ACC112 (cell line): Measurements from ENCODE around the gene KCNRG.
A peak's percentile ranks its signal among the peaks of the same experiment; 100 is the strongest.
"Not testable (repeated sequence)": the region's sequence is repeated elsewhere in the genome, so short reads cannot be mapped to it uniquely, and the experiment has no call there.

Experiments
- H2AFZ ChIP-seq: fragments of 200-600 bp; sonication (generic); one replicate; pipeline ENCODE4 v1.6.0; 2017; ENCODE audit warnings: antibody characterized with exemption, low read length; ENCODE audit not compliant: unreplicated experiment
- H3K27ac ChIP-seq: fragments of 200-600 bp; sonication (generic); 2 replicates; pipeline ENCODE4 v1.5.1; 2014; ENCODE audit warnings: low read depth, mild to moderate bottlenecking, antibody characterized with exemption, low read length, moderate library complexity
- H3K27me3 ChIP-seq: fragments of 200-600 bp; sonication (generic); 2 replicates; pipeline ENCODE4 v1.6.1; 2014; ENCODE audit warnings: mild to moderate bottlenecking, antibody characterized with exemption, low read length, moderate library complexity, mixed read lengths; ENCODE audit not compliant: insufficient read depth
- H3K36me3 ChIP-seq: fragments of 200-600 bp; sonication (generic); 2 replicates; pipeline ENCODE4 v1.6.1; 2016; ENCODE audit warnings: mild to moderate bottlenecking, antibody characterized with exemption, low read length, moderate library complexity, mixed read lengths; ENCODE audit not compliant: insufficient read depth
- H3K4me1 ChIP-seq: fragments of 200-600 bp; sonication (generic); one replicate; pipeline ENCODE4 v1.6.1; 2016; ENCODE audit warnings: low read length, mixed read lengths; ENCODE audit not compliant: insufficient read depth, unreplicated experiment, control insufficient read depth
- H3K4me3 ChIP-seq: fragments of 200-600 bp; sonication (generic); 2 replicates; pipeline ENCODE4 v1.5.1; 2014; ENCODE audit warnings: mild to moderate bottlenecking, low read depth, low read length
- H3K79me2 ChIP-seq: fragments of 200-600 bp; sonication (generic); one replicate; pipeline ENCODE4 v1.6.0; 2016; ENCODE audit warnings: low read length; ENCODE audit not compliant: control insufficient read depth, unreplicated experiment, insufficient read depth

The KCNRG gene

DNA sequence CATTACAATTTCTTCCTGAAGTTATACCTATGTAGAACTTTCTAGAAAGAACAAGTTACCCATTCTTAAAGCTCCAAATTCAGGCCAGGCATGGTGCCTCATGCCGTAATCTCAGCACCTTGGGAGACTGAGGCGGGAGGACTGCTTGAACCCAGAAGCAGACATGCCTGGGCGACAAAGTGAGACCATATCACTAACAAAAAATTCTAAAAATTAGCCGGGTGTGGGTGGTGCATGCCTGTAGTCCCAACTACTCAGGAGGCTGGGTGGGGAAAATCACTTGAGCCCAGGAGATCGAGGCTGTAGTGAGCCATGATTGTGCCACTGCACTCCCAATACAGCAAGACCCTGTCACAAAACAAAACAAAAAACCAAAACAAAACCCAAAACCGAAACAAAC is 23.0 kb downstream of the KCNRG start:
- H3K36me3 ChIP-seq: no peaks in the 10 kb centered on the region; the same call in 1 of the 2 replicates
- no peak overlapping the region for H3K27ac ChIP-seq
- H3K4me3 ChIP-seq: no peak overlapping the region
- no peak overlapping the region for H2AFZ ChIP-seq
- no peaks in the 10 kb centered on the region for H3K27me3 ChIP-seq
- H3K79me2 ChIP-seq: no peaks in the 10 kb centered on the region
- no peaks in the 10 kb centered on the region for H3K4me1 ChIP-seq

DNA sequence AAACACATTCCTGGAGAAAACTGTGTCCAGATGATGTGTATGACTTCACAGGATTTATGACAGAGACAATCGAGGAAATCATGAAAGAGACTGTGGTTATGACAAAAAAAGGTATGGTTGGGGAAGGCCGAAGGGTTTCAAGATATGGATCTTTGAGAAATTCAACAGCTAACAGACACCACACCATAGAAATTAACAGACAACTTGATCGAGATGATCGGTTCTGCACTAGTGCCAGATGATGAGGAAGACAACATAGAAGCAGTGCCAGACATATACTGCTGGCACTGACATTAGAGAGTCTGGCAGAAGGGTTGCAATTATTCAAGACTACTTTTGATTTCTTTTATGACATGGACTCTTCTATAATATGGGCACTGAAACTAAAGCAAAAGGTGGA is 37.2 kb downstream of the KCNRG start:
- H3K27me3 ChIP-seq: no peaks in the 10 kb centered on the region
- H3K27ac ChIP-seq: no peak overlapping the region
- H3K4me3 ChIP-seq: no peak overlapping the region
- peaks cover 43% of the 10 kb centered on the region for H3K79me2 ChIP-seq
- H3K4me1 ChIP-seq: no peaks in the 10 kb centered on the region
- H3K36me3 ChIP-seq: peaks cover 10% of the 10 kb centered on the region
- H2AFZ ChIP-seq: no peak overlapping the region

DNA sequence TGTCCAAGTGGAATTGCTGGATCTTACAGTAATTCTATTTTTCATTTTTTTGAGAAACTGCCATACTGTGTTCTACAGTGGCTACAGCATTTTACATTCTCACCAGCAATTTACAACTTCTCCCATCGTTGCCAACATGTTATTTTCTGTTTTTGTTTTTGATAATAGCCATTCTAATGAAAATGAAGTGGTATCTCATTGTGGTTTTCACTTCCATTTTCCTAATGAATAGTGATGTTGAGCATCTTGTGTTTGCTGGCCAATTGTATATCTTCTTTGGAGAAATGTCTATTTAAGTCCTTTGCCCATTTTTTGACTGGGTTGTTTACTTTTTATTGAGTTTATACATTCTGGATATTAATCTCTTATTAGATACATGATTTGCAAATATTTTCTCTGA is 38.6 kb downstream of the KCNRG start:
- Histone ChIP-seq H3K79me2 (peaks cover 54% of the 10 kb centered on the region), H2AFZ (no peak overlapping the region), H3K27me3 (no peaks in the 10 kb centered on the region), H3K4me1 (no peaks in the 10 kb centered on the region), H3K4me3 (no peak overlapping the region), H3K36me3 (peaks cover 13% of the 10 kb centered on the region), H3K27ac (no peak overlapping the region)

DNA sequence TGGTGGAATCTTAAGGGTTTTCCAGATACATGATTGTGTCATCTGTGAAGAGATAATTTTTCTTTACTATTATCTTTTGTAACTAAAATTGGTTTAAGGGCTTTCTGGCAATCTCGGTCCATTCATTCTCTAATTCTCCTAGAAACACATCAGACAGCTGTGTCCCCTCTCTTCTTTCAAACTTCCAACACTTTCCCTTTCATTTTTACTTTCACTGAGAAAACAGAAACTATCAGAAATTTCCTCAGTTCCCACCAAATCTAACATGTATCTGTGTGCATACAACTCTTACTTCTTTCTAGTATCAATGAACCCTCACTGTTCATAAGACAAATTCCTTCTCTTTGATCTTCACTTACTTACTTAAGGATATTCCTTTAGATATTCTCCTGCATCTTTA is 40.2 kb downstream of the KCNRG start:
- Histone ChIP-seq H2AFZ (no peak overlapping the region), H3K4me3 (0 out of 2 replicates have a peak overlapping the region, but pooled peaks have one; percentile 26), H3K79me2 (peaks cover 60% of the 10 kb centered on the region), H3K27ac (no peak overlapping the region), H3K27me3 (no peaks in the 10 kb centered on the region), H3K36me3 (peaks cover 18% of the 10 kb centered on the region), H3K4me1 (no peaks in the 10 kb centered on the region)

DNA sequence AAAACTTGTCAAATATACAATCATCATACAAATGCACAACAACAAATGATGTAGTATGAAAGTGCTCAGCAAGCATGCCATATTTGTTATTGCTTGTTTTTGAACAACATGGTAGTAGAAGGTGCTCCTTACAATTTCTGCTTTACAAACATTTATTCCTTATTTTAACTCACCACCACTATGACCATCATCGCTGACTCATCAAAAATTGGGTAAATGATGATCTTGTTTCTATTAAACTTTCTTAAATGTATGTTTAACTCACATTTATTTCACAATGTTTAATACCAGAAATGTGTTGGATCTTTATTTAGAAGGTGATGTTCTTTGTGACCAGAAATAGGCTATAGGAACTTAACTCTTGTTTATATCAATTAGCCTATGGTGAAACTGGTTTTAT is 45.5 kb downstream of the KCNRG start:
- Histone ChIP-seq H3K27me3 (no peaks in the 10 kb centered on the region), H3K4me3 (no peak overlapping the region), H3K27ac (no peak overlapping the region), H3K79me2 (peaks cover 51% of the 10 kb centered on the region), H3K36me3 (peaks cover 15% of the 10 kb centered on the region), H2AFZ (no peak overlapping the region), H3K4me1 (no peaks in the 10 kb centered on the region)

DNA sequence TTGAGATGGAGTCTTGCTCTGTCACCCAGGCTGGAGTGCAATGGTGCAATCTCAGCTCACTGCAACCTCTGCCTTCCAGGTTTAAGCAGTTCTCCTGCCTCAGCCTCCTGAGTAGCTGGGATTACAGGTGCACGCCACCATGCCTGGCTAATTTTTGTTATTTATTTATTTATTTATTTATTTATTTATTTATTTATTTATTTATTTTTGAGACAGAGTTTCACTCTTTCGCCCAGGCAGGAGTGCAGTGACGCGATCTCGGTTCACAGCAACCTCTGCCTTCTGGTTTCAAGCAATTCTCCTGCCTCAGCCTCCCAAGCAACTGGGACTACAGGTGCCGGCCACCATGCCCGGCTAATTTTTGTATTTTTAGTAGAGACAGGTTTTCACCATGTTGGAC is 47.1 kb downstream of the KCNRG start:
- peaks cover 27% of the 10 kb centered on the region for H3K36me3 ChIP-seq
- H3K27me3 ChIP-seq, H3K4me1 ChIP-seq, H3K27ac ChIP-seq, H2AFZ ChIP-seq, H3K4me3 ChIP-seq: not testable (repeated sequence)
- H3K79me2 ChIP-seq: peaks cover 59% of the 10 kb centered on the region

DNA sequence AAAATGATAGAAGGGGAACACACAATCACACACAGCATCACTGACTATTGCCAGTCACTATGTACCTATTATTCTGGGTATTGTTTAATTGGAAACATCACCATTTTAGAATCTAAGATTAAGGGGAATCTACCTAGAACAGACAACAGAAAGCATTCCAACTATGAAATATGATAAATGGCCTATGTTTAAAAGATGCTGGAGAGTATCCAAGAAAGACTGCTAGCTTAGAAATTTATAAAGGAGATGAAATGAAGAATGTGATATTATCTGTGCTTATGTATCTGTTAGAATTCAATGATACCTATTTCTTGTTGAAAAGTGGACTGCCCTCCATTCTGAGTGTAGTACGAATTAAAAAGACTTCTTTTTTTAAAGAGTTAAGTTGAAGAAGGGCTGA is 50.5 kb downstream of the KCNRG start:
- no peaks in the 10 kb centered on the region for H3K27me3 ChIP-seq
- no peak overlapping the region for H2AFZ ChIP-seq
- H3K27ac ChIP-seq: no peak overlapping the region
- H3K4me1 ChIP-seq: peaks cover 19% of the 10 kb centered on the region
- peaks cover 66% of the 10 kb centered on the region for H3K79me2 ChIP-seq
- peaks cover 27% of the 10 kb centered on the region for H3K36me3 ChIP-seq
- no peak overlapping the region for H3K4me3 ChIP-seq

DNA sequence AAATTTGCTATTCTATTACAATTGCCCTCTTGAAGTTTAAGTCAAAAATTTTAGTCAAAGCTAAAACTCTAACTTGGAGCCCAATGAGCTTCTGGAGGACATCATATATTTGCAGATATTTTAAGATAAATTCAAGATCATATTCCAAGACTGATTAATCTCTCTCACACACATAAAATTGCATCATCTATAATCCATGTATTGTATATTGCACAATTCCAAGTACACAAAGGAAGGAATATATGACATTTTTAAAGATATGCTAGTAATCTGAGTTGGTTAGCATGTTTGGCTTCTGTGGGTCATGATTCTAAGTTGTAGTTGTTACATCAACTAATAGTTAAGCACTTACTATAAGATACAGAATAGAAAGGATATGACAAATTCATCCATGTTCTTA is 53.3 kb downstream of the KCNRG start:
- peaks cover 78% of the 10 kb centered on the region for H3K79me2 ChIP-seq
- H3K27ac ChIP-seq: 0 out of 2 replicates have a peak overlapping the region, but pooled peaks have one; percentile 7
- peaks cover 32% of the 10 kb centered on the region for H3K4me1 ChIP-seq
- H3K36me3 ChIP-seq: peaks cover 25% of the 10 kb centered on the region
- H2AFZ ChIP-seq: no peak overlapping the region
- no peak overlapping the region for H3K4me3 ChIP-seq
- no peaks in the 10 kb centered on the region for H3K27me3 ChIP-seq

DNA sequence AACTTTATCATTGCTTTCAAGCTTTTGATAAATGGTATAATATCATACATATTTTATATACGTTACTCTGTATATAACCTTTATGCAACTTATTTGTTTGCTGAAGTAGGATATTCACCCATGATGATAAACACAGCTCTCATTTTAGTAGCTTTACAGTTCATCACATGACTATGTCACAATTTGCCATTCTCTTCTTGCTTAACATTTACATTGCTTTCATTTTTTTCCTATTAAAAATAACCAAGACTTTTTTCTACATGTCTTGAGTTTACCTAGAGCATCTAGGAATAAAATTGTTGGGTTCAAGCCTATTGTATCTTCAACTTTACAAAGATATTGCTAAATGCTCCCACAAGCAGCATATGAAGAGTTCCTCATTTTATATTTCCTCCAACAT is 54.0 kb downstream of the KCNRG start:
- H3K4me1 ChIP-seq: peaks cover 39% of the 10 kb centered on the region
- H2AFZ ChIP-seq: no peak overlapping the region

DNA sequence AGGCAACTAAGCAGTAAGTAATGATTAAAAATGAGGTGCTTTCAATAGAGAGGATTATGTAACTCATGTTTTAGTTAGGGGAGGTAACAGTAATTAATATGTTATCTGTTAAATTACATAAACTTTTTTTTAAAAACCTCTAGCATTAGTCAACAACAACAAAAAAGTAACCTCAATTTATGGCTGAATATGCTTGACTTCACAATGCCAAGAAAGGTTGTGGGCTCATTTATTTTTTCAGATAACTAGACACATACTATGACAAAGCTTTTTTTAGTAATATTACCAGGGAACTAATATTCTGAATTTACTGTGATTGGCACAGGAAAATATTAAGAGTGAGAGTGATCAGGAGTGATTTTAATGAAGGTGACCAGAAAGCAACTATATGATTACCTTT is 54.9 kb downstream of the KCNRG start:
- Histone ChIP-seq H2AFZ (no peak overlapping the region), H3K4me1 (peaks cover 40% of the 10 kb centered on the region), H3K27ac (peak overlapping the region; percentile 26; the same call in 1 of the 2 replicates), H3K36me3 (peaks cover 25% of the 10 kb centered on the region), H3K4me3 (no peak overlapping the region), H3K27me3 (no peaks in the 10 kb centered on the region), H3K79me2 (peaks cover 88% of the 10 kb centered on the region)

More for the DNA sequence above, 54.0 kb downstream of the KCNRG start:
- H3K27me3 ChIP-seq: no peaks in the 10 kb centered on the region
- H3K79me2 ChIP-seq: peaks cover 83% of the 10 kb centered on the region
- H3K36me3 ChIP-seq: peaks cover 25% of the 10 kb centered on the region
- no peak overlapping the region for H3K4me3 ChIP-seq
- H3K27ac ChIP-seq: peak overlapping the region; percentile 31
